HCT116 (cell line): Measurements from ENCODE around the gene RAD51D.

Experiments
- EGR1 ChIP-seq: IDR thresholded peaks from 2 replicates; pipeline ENCODE4 v1.6.1; 2012; ENCODE audit warnings: low read depth
- EZH2 ChIP-seq: fragments of 200-600 bp; sonication (generic); IDR thresholded peaks from 2 replicates; pipeline ENCODE4 v1.6.1; 2017; ENCODE audit warnings: antibody characterized with exemption, mixed run types
- POLR2A ChIP-seq: IDR thresholded peaks from 2 replicates; pipeline ENCODE4 v1.7.0; 2011; ENCODE audit warnings: borderline replicate concordance; ENCODE audit not compliant: insufficient read depth, insufficient read length; ENCODE audit errors: extremely low read depth
- POLR2AphosphoS5 ChIP-seq: IDR thresholded peaks from 2 replicates; pipeline ENCODE4 v1.6.1; 2011; ENCODE audit warnings: mild to moderate bottlenecking, low read depth, low read length, moderate library complexity
- TF ChIP-seq, protein P1 (sequence below), 3 experiments: fragments of 200-600 bp in 1 of 3; sonication (generic) in 1 of 3; IDR thresholded peaks in 2 of 3; conservative IDR thresholded peaks in 1 of 3; 2 replicates each; pipeline ENCODE4 v1.5.1; 2012 to 2017; ENCODE audit warnings: low read depth in 2 of 3, low read length in 2 of 3, antibody characterized with exemption in 1 of 3, borderline replicate concordance in 1 of 3, control low read depth in 1 of 3, mild to moderate bottlenecking in 1 of 3, mixed read lengths in 1 of 3, mixed run types in 1 of 3, moderate library complexity in 1 of 3; ENCODE audit not compliant: insufficient read depth in 1 of 3
- TF ChIP-seq, protein P2 (sequence below): IDR thresholded peaks from 2 replicates; pipeline ENCODE4 v1.6.1; 2012
- TF ChIP-seq, protein P3 (sequence below): IDR thresholded peaks from 2 replicates; pipeline ENCODE4 v1.6.1; 2012

DNA sequence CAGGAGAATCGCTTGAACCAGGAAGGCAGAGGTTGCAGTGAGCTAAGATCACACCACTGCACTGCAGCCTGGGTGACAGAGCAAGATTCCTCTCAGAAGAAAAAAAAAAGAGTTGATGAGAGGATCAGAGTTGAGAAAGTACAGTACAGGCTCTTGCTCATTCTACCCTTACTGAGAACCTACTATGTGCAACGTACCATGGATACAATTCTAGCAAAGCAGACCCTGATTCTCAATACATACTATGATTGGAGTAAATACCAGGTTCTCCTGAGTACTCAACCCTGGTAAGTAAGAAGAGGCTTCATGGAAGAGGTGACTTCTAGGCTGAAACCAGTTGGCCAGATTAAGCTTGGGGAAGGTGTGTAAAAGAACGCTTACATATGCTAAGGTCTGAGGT is 57.4 kb downstream of the RAD51D start:
- no peak for TF ChIP-seq POLR2AphosphoS5
- TF ChIP-seq, protein P1, sequence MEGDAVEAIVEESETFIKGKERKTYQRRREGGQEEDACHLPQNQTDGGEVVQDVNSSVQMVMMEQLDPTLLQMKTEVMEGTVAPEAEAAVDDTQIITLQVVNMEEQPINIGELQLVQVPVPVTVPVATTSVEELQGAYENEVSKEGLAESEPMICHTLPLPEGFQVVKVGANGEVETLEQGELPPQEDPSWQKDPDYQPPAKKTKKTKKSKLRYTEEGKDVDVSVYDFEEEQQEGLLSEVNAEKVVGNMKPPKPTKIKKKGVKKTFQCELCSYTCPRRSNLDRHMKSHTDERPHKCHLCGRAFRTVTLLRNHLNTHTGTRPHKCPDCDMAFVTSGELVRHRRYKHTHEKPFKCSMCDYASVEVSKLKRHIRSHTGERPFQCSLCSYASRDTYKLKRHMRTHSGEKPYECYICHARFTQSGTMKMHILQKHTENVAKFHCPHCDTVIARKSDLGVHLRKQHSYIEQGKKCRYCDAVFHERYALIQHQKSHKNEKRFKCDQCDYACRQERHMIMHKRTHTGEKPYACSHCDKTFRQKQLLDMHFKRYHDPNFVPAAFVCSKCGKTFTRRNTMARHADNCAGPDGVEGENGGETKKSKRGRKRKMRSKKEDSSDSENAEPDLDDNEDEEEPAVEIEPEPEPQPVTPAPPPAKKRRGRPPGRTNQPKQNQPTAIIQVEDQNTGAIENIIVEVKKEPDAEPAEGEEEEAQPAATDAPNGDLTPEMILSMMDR (IDR thresholded peaks at IDR 0.05 in 2 of 3, conservative IDR thresholded peaks at IDR 0.05 in 1 of 3; ENCODE audit: borderline replicate concordance in 1 of 3, insufficient read depth in 1 of 3, low read depth in 2 of 3, low read length in 2 of 3): no peak
- no peak for TF ChIP-seq EZH2
- TF ChIP-seq, protein P2, sequence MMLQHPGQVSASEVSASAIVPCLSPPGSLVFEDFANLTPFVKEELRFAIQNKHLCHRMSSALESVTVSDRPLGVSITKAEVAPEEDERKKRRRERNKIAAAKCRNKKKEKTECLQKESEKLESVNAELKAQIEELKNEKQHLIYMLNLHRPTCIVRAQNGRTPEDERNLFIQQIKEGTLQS: no peak
- TF ChIP-seq, protein P3, sequence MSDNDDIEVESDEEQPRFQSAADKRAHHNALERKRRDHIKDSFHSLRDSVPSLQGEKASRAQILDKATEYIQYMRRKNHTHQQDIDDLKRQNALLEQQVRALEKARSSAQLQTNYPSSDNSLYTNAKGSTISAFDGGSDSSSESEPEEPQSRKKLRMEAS: no peak
- TF ChIP-seq POLR2A: no peak
- TF ChIP-seq EGR1: no peak
